Activated CD8-positive, alpha-beta T cell treated with anti-CD3 and anti-CD28 coated beads, Interleukin-2, amount 10 ng/mL, durations not matched to agents 7 days and 5 days (primary cell): Measurements from ENCODE around the gene EIF4G1. TPM values are rescaled to one million over a fixed set of nuclear protein-coding genes. Genes with fewer than 3 reads are reported as not detected.
A peak's percentile ranks its signal among the peaks of the same experiment; 100 is the strongest.

ENCODE experiments used
- ATAC-seq: fragments of 150-1000 bp; cut with Tn5 transposase; one replicate; pipeline ENCODE4 v1.10.0; 2021; ENCODE audit warnings: moderate library complexity
- CTCF ChIA-PET: fragments of 350-600 bp; sonication (Branson Sonifier 250); formaldehyde crosslinking; loops from one replicate; lab custom pipeline; 2021; ENCODE audit warnings: antibody characterized with exemption; lab: Charles Lee
- POLR2A ChIA-PET: fragments of 350-600 bp; sonication (Branson Sonifier 250); formaldehyde crosslinking; loops from one replicate; lab custom pipeline; 2021; ENCODE audit warnings: antibody characterized with exemption; lab: Charles Lee
- DNase-seq: peaks from one replicate; pipeline ENCODE4 v3.0.0-alpha.2; 2020
- H3K27ac Mint-ChIP-seq: one replicate; pipeline ENCODE4 v1.8.0; 2021; ENCODE audit warnings: mild to moderate bottlenecking, mixed read lengths
- H3K27me3 Mint-ChIP-seq: one replicate; pipeline ENCODE4 v1.8.0; 2021; ENCODE audit warnings: low read depth, mixed read lengths
- H3K36me3 Mint-ChIP-seq: one replicate; pipeline ENCODE4 v1.8.0; 2021; ENCODE audit warnings: low read depth, mixed read lengths
- H3K4me1 Mint-ChIP-seq: one replicate; pipeline ENCODE4 v1.8.0; 2021; ENCODE audit warnings: low read depth, mixed read lengths
- H3K4me3 Mint-ChIP-seq: one replicate; pipeline ENCODE4 v1.8.0; 2021; ENCODE audit warnings: mild to moderate bottlenecking, mixed read lengths
- H3K9me3 Mint-ChIP-seq: one replicate; pipeline ENCODE4 v1.8.0; 2022; ENCODE audit warnings: mixed read lengths; ENCODE audit not compliant: insufficient read depth
- total RNA-seq, 2 experiments: library from RNA; stranded (reverse); gene quantifications; one replicate each; pipeline ENCODE4 v1.2.3, GENCODE V29; 2021

The EIF4G1 gene
- total RNA-seq, 2 experiments from 2014 or later: 339 to 348 TPM

GRCh38 chr3:184375747-184376461, 61.5 kb downstream of the EIF4G1 start:
- no peaks in the 10 kb centered on the region for H3K9me3 Mint-ChIP-seq
- no peak overlapping the region for H3K27ac Mint-ChIP-seq
- CTCF ChIA-PET: interaction anchor here (2.4 kb wide), 1 partner anchor 138 kb away, joined by 7 read pairs; no protein-coding TSS in a partner anchor
- no peak overlapping the region for H3K4me3 Mint-ChIP-seq
- no peak for ATAC-seq
- POLR2A ChIA-PET: no interaction called here
- DNase-seq: no peak
- H3K4me1 Mint-ChIP-seq: peaks cover 8% of the 10 kb centered on the region
- H3K36me3 Mint-ChIP-seq: no peaks in the 10 kb centered on the region
- peaks cover 36% of the 10 kb centered on the region for H3K27me3 Mint-ChIP-seq

- CTCF ChIA-PET: interaction anchor here (0.6 to 0.9 kb wide), 2 partner anchors 135 to 163 kb away, joined by 3 to 4 read pairs; no protein-coding TSS in a partner anchor
- peaks cover 3% of the 10 kb centered on the region for H3K4me1 Mint-ChIP-seq
- POLR2A ChIA-PET: no interaction called here
- H3K4me3 Mint-ChIP-seq: no peak overlapping the region
- no peak for ATAC-seq
- H3K27ac Mint-ChIP-seq: no peak overlapping the region
- no peaks in the 10 kb centered on the region for H3K9me3 Mint-ChIP-seq
- DNase-seq: no peak
- peaks cover 50% of the 10 kb centered on the region for H3K27me3 Mint-ChIP-seq
- no peaks in the 10 kb centered on the region for H3K36me3 Mint-ChIP-seq
These were observed 63.0 kb downstream of the EIF4G1 start for GRCh38 chr3:184377374-184377773.

- H3K4me3 Mint-ChIP-seq: no peak within 1 kb of the TSS
- POLR2A ChIA-PET: no interaction called here
- no peaks in the 10 kb centered on the region for H3K9me3 Mint-ChIP-seq
- CTCF ChIA-PET: no interaction called here
- ATAC-seq: no peak
- H3K4me1 Mint-ChIP-seq: peaks cover 3% of the 10 kb centered on the region
- peaks cover 55% of the 10 kb centered on the region for H3K27me3 Mint-ChIP-seq
- DNase-seq: no peak
- H3K27ac Mint-ChIP-seq: no peak within 1 kb of the TSS
- H3K36me3 Mint-ChIP-seq: no peaks in the 10 kb centered on the region
These were observed 63.6 kb downstream of the EIF4G1 start, which contains the start of gene THPO for GRCh38 chr3:184377882-184378445. TSS of gene THPO (minus strand) at chr3:184378207. CDS start at chr3:184376259, 1,948 bp downstream.

GRCh38 chr3:184378651-184379357, 64.4 kb downstream of the EIF4G1 start:
- CTCF ChIA-PET: no interaction called here
- Mint-ChIP-seq H3K27me3 (peaks cover 55% of the 10 kb centered on the region), H3K9me3 (no peaks in the 10 kb centered on the region), H3K36me3 (no peaks in the 10 kb centered on the region), H3K4me1 (peaks cover 3% of the 10 kb centered on the region), H3K4me3 (no peak overlapping the region), H3K27ac (no peak overlapping the region)
- DNase-seq (no peak), ATAC-seq (no peak)
- POLR2A ChIA-PET: interaction anchor here (0.5 kb wide), 1 partner anchor 60 kb away, joined by 3 read pairs; no protein-coding TSS in a partner anchor

GRCh38 chr3:184379358-184380184, 65.2 kb downstream of the EIF4G1 start, which contains the start of gene CHRD:
TSS of gene CHRD (plus strand) at chr3:184380054. CDS start at chr3:184380319, 265 bp downstream.
- Mint-ChIP-seq H3K27me3 (peaks cover 52% of the 10 kb centered on the region), H3K27ac (no peak within 1 kb of the TSS), H3K9me3 (no peaks in the 10 kb centered on the region), H3K4me1 (peaks cover 3% of the 10 kb centered on the region), H3K36me3 (no peaks in the 10 kb centered on the region), H3K4me3 (peak within 1 kb of the TSS; percentile 13)
- CTCF ChIA-PET: no interaction called here
- no peak for ATAC-seq
- POLR2A ChIA-PET: interaction anchor here (0.5 kb wide), 1 partner anchor 59 kb away, joined by 3 read pairs; no protein-coding TSS in a partner anchor
- DNase-seq: no peak

GRCh38 chr3:184380185-184380626, 65.8 kb downstream of the EIF4G1 start:
- no peak for DNase-seq
- POLR2A ChIA-PET: no interaction called here

GRCh38 chr3:184380627-184381260, 66.3 kb downstream of the EIF4G1 start:
- ATAC-seq (peak; percentile 37), DNase-seq (no peak)
- Mint-ChIP-seq H3K4me3 (peak overlapping the region; percentile 13), H3K27ac (no peak overlapping the region), H3K36me3 (no peaks in the 10 kb centered on the region), H3K9me3 (no peaks in the 10 kb centered on the region), H3K27me3 (peaks cover 50% of the 10 kb centered on the region), H3K4me1 (peaks cover 3% of the 10 kb centered on the region)
- ChIA-PET CTCF (interaction anchor here (0.7 to 2.5 kb wide), 2 partner anchors 9 to 133 kb away, joined by 4 to 11 read pairs; no protein-coding TSS in a partner anchor), POLR2A (no interaction called here)

More at GRCh38 chr3:184380185-184380626, 65.8 kb downstream of the EIF4G1 start:
- CTCF ChIA-PET: interaction anchor here (2.5 kb wide), 1 partner anchor 8 kb away, joined by 11 read pairs; no protein-coding TSS in a partner anchor
- Mint-ChIP-seq H3K9me3 (no peaks in the 10 kb centered on the region), H3K27ac (no peak overlapping the region), H3K4me1 (peaks cover 3% of the 10 kb centered on the region), H3K36me3 (no peaks in the 10 kb centered on the region), H3K27me3 (peaks cover 52% of the 10 kb centered on the region), H3K4me3 (no peak overlapping the region)
- ATAC-seq: peak; percentile 38

- ChIA-PET CTCF (interaction anchor here (0.7 to 2.5 kb wide), 3 partner anchors 10 to 132 kb away, joined by 3 to 11 read pairs (median 4); no protein-coding TSS in a partner anchor), POLR2A (no interaction called here)
- DNase-seq (no peak), ATAC-seq (peak; percentile 38)
- Mint-ChIP-seq H3K27me3 (peaks cover 50% of the 10 kb centered on the region), H3K27ac (no peak overlapping the region), H3K4me3 (no peak overlapping the region), H3K4me1 (peaks cover 3% of the 10 kb centered on the region), H3K36me3 (no peaks in the 10 kb centered on the region), H3K9me3 (no peaks in the 10 kb centered on the region)
These were observed 67.1 kb downstream of the EIF4G1 start for GRCh38 chr3:184381261-184382224.

- H3K4me3 Mint-ChIP-seq: no peak overlapping the region
- DNase-seq: no peak
- no peaks in the 10 kb centered on the region for H3K9me3 Mint-ChIP-seq
- no peaks in the 10 kb centered on the region for H3K36me3 Mint-ChIP-seq
- no peak for ATAC-seq
- H3K4me1 Mint-ChIP-seq: peaks cover 3% of the 10 kb centered on the region
- no peak overlapping the region for H3K27ac Mint-ChIP-seq
- ChIA-PET POLR2A (no interaction called here), CTCF (interaction anchor here (1.2 to 2.5 kb wide), 2 partner anchors 11 to 30 kb away, joined by 3 to 11 read pairs; no protein-coding TSS in a partner anchor)
- H3K27me3 Mint-ChIP-seq: peaks cover 44% of the 10 kb centered on the region
These were observed 68.1 kb downstream of the EIF4G1 start for GRCh38 chr3:184382326-184383032.
